HG03175 (cell line): ENCODE results near the gene SLC5A1.
"Not testable (repeated sequence)": the region's sequence is repeated elsewhere in the genome, so short reads cannot be mapped to it uniquely, and the experiment has no call there.

Experiments
- ATAC-seq: cut with Tn5 transposase; IDR thresholded peaks from one replicate; pipeline ENCODE4 v1.9.1; 2021; ENCODE audit warnings: mild to moderate bottlenecking, moderate library complexity; ENCODE audit not compliant: unreplicated experiment

SLC5A1 gene

GRCh38 chr22:32083814-32084213, 40.8 kb downstream of the SLC5A1 start:
- no peak for ATAC-seq

GRCh38 chr22:32088084-32088483, 45.0 kb downstream of the SLC5A1 start:
- no peak for ATAC-seq

GRCh38 chr22:32097018-32097417, 54.0 kb downstream of the SLC5A1 start:
- no peak for ATAC-seq

DNA sequence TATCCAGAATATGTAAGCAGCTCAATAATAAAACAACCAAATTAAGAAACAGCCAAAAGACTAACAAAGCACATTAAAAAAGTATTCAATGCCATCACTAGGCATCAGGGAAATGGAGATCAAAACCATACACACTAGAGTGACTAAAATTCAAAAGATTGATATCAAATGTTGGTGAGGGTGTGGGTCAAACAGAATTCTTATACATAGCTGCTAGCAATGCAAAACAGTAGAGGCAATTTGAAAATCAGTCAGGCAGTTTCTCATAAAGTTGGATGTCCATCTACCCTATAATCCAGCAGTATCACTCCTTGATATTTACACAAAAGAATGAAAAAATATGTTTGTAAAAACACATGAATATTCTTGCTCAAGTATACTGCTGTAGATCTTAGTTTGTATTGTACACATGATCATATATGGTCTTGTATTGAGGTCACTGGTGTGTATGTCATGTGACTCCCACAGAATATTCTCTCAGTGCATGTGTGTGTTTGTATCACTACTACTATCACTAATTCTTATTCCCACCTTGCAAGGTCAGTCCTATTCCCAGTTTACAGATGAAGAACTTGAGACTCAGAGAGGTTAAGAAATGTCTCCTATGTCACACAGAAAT, 54.9 kb downstream of the SLC5A1 start:
- ATAC-seq = no peak

- ATAC-seq = no peak
These were observed 57.6 kb downstream of the SLC5A1 start for GRCh38 chr22:32100711-32101110.

DNA sequence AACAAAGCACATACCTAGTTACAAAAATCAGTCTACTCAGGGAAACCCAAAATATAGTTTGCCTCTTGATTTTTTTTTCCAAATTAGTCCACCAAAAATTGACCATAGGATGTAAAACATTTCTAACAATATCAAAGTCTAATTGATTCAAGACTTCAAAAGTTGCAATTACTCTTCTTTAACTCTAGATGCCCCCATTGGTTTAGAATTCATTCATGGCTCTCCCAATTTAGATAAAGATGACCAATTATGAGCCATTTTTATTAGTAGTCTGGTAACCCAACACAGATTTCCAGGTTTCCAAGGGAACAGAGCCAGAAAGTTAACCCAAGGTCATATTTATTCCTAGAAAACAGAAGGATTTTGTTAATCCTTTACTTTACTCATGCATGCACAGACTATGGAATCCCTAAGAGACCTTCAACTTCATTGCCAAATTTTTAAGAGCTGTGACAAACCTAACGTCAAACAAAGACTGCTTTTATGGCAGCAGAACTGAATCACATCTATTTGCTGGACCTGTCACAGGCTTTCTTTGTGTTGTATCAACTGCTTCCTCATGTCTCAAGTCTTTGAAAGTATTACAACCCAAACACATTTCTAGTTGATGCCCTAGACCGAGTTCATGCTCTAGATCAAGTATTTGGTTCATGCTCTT, 60.7 kb downstream of the SLC5A1 start:
- no peak for ATAC-seq

DNA sequence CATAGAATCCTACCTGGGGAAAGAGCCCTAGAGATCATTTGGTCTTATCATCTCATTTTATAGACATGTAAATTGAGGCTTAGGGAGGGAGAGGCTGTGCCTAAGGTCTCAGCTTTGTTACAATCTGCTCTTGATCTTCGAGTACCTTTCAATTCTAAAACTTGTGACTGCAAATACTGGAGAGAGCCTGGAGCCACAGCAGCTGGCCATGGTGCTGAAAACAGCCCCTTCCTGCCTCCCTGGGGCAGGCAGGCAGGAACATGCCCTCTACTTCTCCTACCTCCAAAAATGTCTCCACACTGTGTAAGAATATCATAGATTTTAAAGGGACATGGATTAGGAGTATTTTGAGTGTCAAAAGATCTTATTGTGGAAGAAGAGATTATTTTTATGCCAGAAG, 63.9 kb downstream of the SLC5A1 start:
- no peak for ATAC-seq

DNA sequence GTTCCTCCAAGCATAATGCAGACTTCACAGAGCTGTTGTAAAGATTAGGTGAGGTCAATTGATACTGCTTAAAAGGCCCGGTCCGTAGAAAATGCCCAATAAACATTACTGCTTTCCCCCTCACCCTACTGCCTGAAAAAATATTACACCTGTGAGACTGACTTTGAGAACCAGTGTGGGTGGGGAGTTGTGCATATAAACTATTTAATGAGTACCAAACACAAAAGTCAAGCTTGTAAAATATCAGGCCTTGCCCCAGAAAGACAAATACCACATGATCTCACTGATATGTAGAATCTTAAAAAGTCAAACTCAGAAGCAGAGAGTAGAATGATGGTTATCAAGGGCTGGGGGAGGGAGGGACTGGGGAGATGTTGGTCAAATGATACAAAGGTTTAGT, 69.3 kb downstream of the SLC5A1 start:
- ATAC-seq = no peak

DNA sequence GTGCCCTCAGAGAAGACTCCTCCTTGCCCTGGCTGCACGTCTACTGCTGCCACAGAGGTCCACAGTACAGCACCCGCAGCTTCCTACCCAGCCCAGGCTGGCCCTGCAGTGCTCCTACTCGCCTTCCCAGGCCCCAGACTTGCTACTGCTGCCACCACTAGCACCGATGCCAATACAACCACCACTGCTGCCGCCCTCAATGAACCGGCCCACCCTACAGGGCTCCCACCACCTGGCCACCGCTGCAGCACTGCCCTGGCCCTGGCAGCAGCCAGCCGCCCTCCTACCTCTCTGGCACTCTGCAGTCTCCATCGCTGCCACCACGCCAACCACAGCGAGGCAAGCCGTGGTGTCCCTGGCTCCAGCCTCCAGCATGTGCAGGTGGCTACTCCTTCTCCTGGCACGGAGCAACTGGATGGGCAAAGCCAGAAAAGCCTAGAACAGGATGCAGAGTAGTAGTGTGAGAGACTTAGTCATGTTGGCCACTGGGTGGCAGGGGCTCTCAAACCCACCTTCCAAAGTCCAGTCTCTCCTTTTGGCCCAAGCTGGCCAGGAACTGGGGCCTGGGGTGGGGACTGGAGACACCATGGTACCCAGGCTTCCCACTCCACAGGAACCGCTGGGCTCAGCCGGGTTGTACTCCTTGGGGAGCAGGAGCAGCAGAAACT, 76.6 kb downstream of the SLC5A1 start:
- ATAC-seq = no peak

DNA sequence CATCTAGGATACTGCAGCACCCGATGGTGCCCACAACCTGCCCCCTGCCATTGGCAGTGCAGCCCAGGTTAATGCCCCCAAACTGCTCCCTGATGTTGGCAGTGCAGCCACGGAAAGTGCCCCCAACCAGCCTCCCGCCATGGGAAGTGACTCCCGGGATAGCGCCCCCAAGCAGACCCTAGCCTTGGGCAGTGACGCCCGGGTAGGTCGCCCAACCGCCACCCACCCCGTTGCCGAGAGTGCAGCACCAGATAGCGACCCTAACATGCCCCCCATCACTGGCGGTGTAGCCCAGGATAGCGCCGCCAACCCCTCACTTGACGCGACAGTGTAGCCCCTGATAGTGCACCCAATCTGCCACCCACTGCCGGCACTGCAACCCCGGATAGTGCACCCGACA, 77.5 kb downstream of the SLC5A1 start:
- ATAC-seq = no peak

- no peak for ATAC-seq
These were observed 79.8 kb downstream of the SLC5A1 start for GRCh38 chr22:32122899-32123298.

- no peak for ATAC-seq
These were observed 80.6 kb downstream of the SLC5A1 start for GRCh38 chr22:32123657-32124056.

DNA sequence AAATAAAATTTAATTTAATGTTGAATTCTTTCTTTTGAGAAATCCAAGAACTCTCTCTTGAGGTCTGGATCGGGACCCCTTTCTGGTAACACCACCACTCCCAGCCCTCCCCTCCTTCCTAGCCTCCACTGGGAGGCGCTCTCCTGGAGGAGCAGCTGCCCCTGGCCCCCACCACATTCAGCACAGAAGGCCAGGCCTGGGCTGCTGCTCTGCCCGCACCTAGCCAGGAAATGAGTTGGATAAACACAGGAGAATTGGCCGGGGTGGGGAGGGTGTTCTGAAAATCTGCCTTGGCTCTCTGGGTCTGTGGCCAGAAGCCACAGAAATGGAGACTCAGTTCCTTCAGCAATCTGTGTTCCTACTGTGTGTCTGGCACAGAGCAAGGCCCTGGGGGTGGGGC, 84.8 kb downstream of the SLC5A1 start:
- ATAC-seq = no peak

- ATAC-seq = no peak
These were observed 87.4 kb downstream of the SLC5A1 start for GRCh38 chr22:32130464-32130863.

- no peak for ATAC-seq
These were observed 89.1 kb downstream of the SLC5A1 start for GRCh38 chr22:32132126-32132525.

- ATAC-seq = no peak
These were observed 89.7 kb downstream of the SLC5A1 start for GRCh38 chr22:32132783-32133182.

DNA sequence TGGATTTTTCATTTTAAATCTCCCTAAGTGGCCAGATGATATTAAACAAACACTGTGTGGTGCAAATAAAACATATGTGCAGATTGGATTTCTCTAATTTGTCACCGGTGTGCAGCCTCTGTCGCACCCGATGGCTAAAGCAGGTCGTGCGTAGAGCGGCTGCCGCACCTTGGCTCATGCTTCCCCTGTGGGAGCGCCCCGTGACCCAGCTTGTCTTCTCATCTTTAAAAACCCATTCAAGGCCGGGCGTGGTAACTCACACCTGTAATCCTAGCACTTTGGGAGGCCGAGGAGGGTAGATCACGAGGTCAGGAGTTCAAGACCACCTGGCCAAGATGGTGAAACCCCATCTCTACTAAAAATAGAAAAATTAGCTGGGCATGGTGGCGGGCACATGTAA, 91.7 kb downstream of the SLC5A1 start:
- not testable (repeated sequence) for ATAC-seq

DNA sequence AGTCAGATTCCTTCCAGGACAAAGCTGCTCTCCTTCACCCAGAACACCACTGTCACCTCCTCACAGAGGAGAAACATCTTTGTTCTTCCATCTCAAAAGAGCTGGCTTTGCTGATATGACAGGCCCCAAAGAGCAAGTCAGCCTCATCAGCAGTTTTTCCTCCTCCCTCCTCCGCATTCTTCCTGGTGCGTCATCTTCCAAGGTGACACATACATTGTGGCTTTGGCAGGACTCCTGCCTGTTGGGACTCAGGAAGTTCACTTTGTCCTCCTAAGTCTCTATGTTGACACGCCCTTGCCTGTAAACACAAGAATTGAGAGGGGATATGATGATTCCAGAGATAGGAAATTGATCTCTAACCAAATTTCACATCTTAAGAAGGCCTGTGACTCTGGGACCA, 92.9 kb downstream of the SLC5A1 start:
- not testable (repeated sequence) for ATAC-seq

DNA sequence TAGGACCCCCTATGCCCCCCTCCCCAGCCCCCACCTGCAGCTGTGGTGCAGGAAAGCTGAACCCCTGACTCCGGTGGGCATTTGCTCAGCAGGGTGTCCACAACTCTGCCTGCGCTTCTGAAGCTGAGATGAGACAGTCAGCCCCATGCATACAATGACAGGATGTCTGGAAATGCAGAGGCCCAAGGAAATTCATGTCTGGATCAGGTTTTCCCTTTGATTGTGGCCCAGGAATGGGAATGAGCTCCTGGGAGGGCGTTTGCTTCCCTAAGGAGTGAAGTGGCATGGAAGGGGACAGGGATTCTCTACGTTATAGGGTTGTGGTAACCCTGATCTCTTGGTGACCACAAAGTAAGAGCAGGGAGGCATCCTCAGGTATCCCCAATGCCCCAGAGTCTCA, 93.8 kb downstream of the SLC5A1 start:
- not testable (repeated sequence) for ATAC-seq

GRCh38 chr22:32137731-32138324, 94.8 kb downstream of the SLC5A1 start:
- ATAC-seq = not testable (repeated sequence)

GRCh38 chr22:32138576-32138975, 95.5 kb downstream of the SLC5A1 start:
- not testable (repeated sequence) for ATAC-seq

GRCh38 chr22:32140688-32141087, 97.6 kb downstream of the SLC5A1 start:
- ATAC-seq = not testable (repeated sequence)
